IgD-negative memory B cell (primary cell): ENCODE data around the gene FAM83F. TPM values are rescaled to one million over a fixed set of nuclear protein-coding genes. Genes with fewer than 3 reads are reported as not detected.
"Not testable (repeated sequence)": the region's sequence is repeated elsewhere in the genome, so short reads cannot be mapped to it uniquely, and the experiment has no call there.

Experiments used
- H3K27ac Mint-ChIP-seq, 3 donors: one replicate each; pipeline ENCODE4 v1.8.0; 2020 to 2022; ENCODE audit warnings: mild to moderate bottlenecking in 3 of 3, mixed read lengths in 3 of 3, moderate library complexity in 1 of 3
- H3K27me3 Mint-ChIP-seq: one replicate; pipeline ENCODE4 v1.8.0; 2021; ENCODE audit warnings: mixed read lengths
- H3K36me3 Mint-ChIP-seq: one replicate; pipeline ENCODE4 v1.8.0; 2020; ENCODE audit warnings: mild to moderate bottlenecking, mixed read lengths
- H3K4me1 Mint-ChIP-seq, 3 donors: one replicate each; pipeline ENCODE4 v1.8.0; 2020 to 2022; ENCODE audit warnings: mixed read lengths in 3 of 3, mild to moderate bottlenecking in 1 of 3
- H3K4me3 Mint-ChIP-seq, 4 donors: one replicate each; pipeline ENCODE4 v1.8.0; 2020 to 2022; ENCODE audit warnings: mild to moderate bottlenecking in 4 of 4, mixed read lengths in 4 of 4, moderate library complexity in 3 of 4
- H3K9me3 Mint-ChIP-seq, 3 donors: one replicate each; pipeline ENCODE4 v1.8.0; 2020 to 2021; ENCODE audit warnings: mixed read lengths in 3 of 3, mild to moderate bottlenecking in 1 of 3
- polyA plus RNA-seq: library from polyadenylated mRNA; unstranded; fragments of 300-500 nt; fragmentation: Illumina TruSeq; gene quantifications from one replicate; pipeline ENCODE4 v1.2.3, GENCODE V29; 2021

FAM83F gene
- polyA plus RNA-seq, 1 donor from 2014 or later, result not detected

- Mint-ChIP-seq H3K4me1 (peaks cover 0 to 1% (median 0%) of the 10 kb centered on the region in 3 donors), H3K27me3 (peaks cover 32% of the 10 kb centered on the region), H3K36me3 (no peaks in the 10 kb centered on the region), H3K27ac (no peak overlapping the region), H3K4me3 (no peak overlapping the region), H3K9me3 (peaks cover 0 to 2% (median 0%) of the 10 kb centered on the region in 3 donors)
These were observed 15.4 kb downstream of the FAM83F start for GRCh38 chr22:40009951-40010671.

- Mint-ChIP-seq H3K27ac (no peak overlapping the region), H3K9me3 (peaks cover 0 to 2% (median 0%) of the 10 kb centered on the region in 3 donors), H3K4me3 (no peak overlapping the region), H3K27me3 (peaks cover 34% of the 10 kb centered on the region), H3K36me3 (no peaks in the 10 kb centered on the region), H3K4me1 (peaks cover 0 to 1% (median 0%) of the 10 kb centered on the region in 3 donors)
These were observed 16.0 kb downstream of the FAM83F start for GRCh38 chr22:40010746-40011145.

GRCh38 chr22:40014667-40015248, 20.0 kb downstream of the FAM83F start:
- H3K36me3 Mint-ChIP-seq, result no peaks in the 10 kb centered on the region
- peaks cover 0 to 2% (median 0%) of the 10 kb centered on the region in 3 donors for H3K9me3 Mint-ChIP-seq
- peaks cover 16% of the 10 kb centered on the region for H3K27me3 Mint-ChIP-seq
- no peak overlapping the region for H3K4me3 Mint-ChIP-seq
- no peaks in the 10 kb centered on the region for H3K4me1 Mint-ChIP-seq
- peak overlapping the region in 1 of 3 donors; percentile 12 for H3K27ac Mint-ChIP-seq

- peaks cover 0 to 2% (median 0%) of the 10 kb centered on the region in 3 donors for H3K9me3 Mint-ChIP-seq
- no peaks in the 10 kb centered on the region for H3K4me1 Mint-ChIP-seq
- no peaks in the 10 kb centered on the region for H3K36me3 Mint-ChIP-seq
- H3K27ac Mint-ChIP-seq, result no peak overlapping the region
- H3K4me3 Mint-ChIP-seq, result no peak overlapping the region
- peaks cover 9% of the 10 kb centered on the region for H3K27me3 Mint-ChIP-seq
These were observed 20.7 kb downstream of the FAM83F start for GRCh38 chr22:40015358-40015976.

GRCh38 chr22:40018051-40018450, 23.3 kb downstream of the FAM83F start:
- H3K27ac Mint-ChIP-seq, result no peak overlapping the region
- H3K9me3 Mint-ChIP-seq, result peaks cover 0 to 2% (median 0%) of the 10 kb centered on the region in 3 donors
- H3K36me3 Mint-ChIP-seq, result no peaks in the 10 kb centered on the region
- H3K27me3 Mint-ChIP-seq, result peaks cover 3% of the 10 kb centered on the region
- H3K4me3 Mint-ChIP-seq, result no peak overlapping the region
- H3K4me1 Mint-ChIP-seq, result no peaks in the 10 kb centered on the region

GRCh38 chr22:40019100-40019499, 24.3 kb downstream of the FAM83F start:
- Mint-ChIP-seq H3K27me3 (peaks cover 8% of the 10 kb centered on the region), H3K27ac (no peak overlapping the region), H3K4me3 (no peak overlapping the region)

GRCh38 chr22:40020956-40021355, 26.2 kb downstream of the FAM83F start:
- Mint-ChIP-seq H3K4me3 (no peak overlapping the region), H3K9me3 (no peaks in the 10 kb centered on the region), H3K27ac (no peak overlapping the region), H3K27me3 (peaks cover 6% of the 10 kb centered on the region), H3K36me3 (no peaks in the 10 kb centered on the region), H3K4me1 (peaks cover 2 to 5% (median 3%) of the 10 kb centered on the region in 3 donors)

More at GRCh38 chr22:40019100-40019499, 24.3 kb downstream of the FAM83F start:
- Mint-ChIP-seq H3K9me3 (peaks cover 0 to 2% (median 0%) of the 10 kb centered on the region in 3 donors), H3K36me3 (no peaks in the 10 kb centered on the region), H3K4me1 (no peaks in the 10 kb centered on the region)

- peaks cover 2 to 5% (median 3%) of the 10 kb centered on the region in 3 donors for H3K4me1 Mint-ChIP-seq
These were observed 26.7 kb downstream of the FAM83F start for GRCh38 chr22:40021401-40022000.

GRCh38 chr22:40022536-40023240, 27.9 kb downstream of the FAM83F start:
- Mint-ChIP-seq H3K27me3 (peaks cover 6% of the 10 kb centered on the region), H3K4me1 (peaks cover 2 to 5% (median 3%) of the 10 kb centered on the region in 3 donors), H3K36me3 (no peaks in the 10 kb centered on the region), H3K27ac (peak overlapping the region in 1 of 3 donors; percentile 59), H3K4me3 (no peak overlapping the region), H3K9me3 (no peaks in the 10 kb centered on the region)

More at GRCh38 chr22:40021401-40022000, 26.7 kb downstream of the FAM83F start:
- Mint-ChIP-seq H3K27me3 (peaks cover 6% of the 10 kb centered on the region), H3K9me3 (no peaks in the 10 kb centered on the region), H3K36me3 (no peaks in the 10 kb centered on the region), H3K27ac (no peak overlapping the region), H3K4me3 (no peak overlapping the region)

GRCh38 chr22:40023341-40023841, 28.6 kb downstream of the FAM83F start:
- no peak overlapping the region for H3K27ac Mint-ChIP-seq
- H3K9me3 Mint-ChIP-seq, result no peaks in the 10 kb centered on the region
- H3K4me1 Mint-ChIP-seq, result peaks cover 2 to 5% (median 3%) of the 10 kb centered on the region in 3 donors
- peaks cover 6% of the 10 kb centered on the region for H3K27me3 Mint-ChIP-seq
- no peaks in the 10 kb centered on the region for H3K36me3 Mint-ChIP-seq
- no peak overlapping the region for H3K4me3 Mint-ChIP-seq

- peaks cover 6% of the 10 kb centered on the region for H3K27me3 Mint-ChIP-seq
- H3K4me1 Mint-ChIP-seq, result peaks cover 2 to 5% (median 3%) of the 10 kb centered on the region in 3 donors
- no peaks in the 10 kb centered on the region for H3K9me3 Mint-ChIP-seq
- H3K27ac Mint-ChIP-seq, result no peak overlapping the region
- H3K36me3 Mint-ChIP-seq, result no peaks in the 10 kb centered on the region
- peak overlapping the region in 1 of 4 donors; percentile 41 for H3K4me3 Mint-ChIP-seq
These were observed 29.7 kb downstream of the FAM83F start for GRCh38 chr22:40024201-40025061.

- H3K9me3 Mint-ChIP-seq, H3K27ac Mint-ChIP-seq, H3K4me3 Mint-ChIP-seq, H3K4me1 Mint-ChIP-seq, H3K36me3 Mint-ChIP-seq, H3K27me3 Mint-ChIP-seq: not testable (repeated sequence)
These were observed 30.3 kb downstream of the FAM83F start for GRCh38 chr22:40025062-40025379.

- no peak overlapping the region for H3K4me3 Mint-ChIP-seq
- no peaks in the 10 kb centered on the region for H3K9me3 Mint-ChIP-seq
- H3K36me3 Mint-ChIP-seq, result no peaks in the 10 kb centered on the region
- no peak overlapping the region for H3K27ac Mint-ChIP-seq
- H3K4me1 Mint-ChIP-seq, result peaks cover 2 to 5% (median 3%) of the 10 kb centered on the region in 3 donors
- peaks cover 6% of the 10 kb centered on the region for H3K27me3 Mint-ChIP-seq
These were observed 31.1 kb downstream of the FAM83F start for GRCh38 chr22:40025856-40026255.

- Mint-ChIP-seq H3K27me3 (peaks cover 6% of the 10 kb centered on the region), H3K36me3 (no peaks in the 10 kb centered on the region), H3K4me3 (no peak overlapping the region), H3K9me3 (no peaks in the 10 kb centered on the region), H3K27ac (no peak overlapping the region), H3K4me1 (peaks cover 2 to 5% (median 3%) of the 10 kb centered on the region in 3 donors)
These were observed 31.9 kb downstream of the FAM83F start for GRCh38 chr22:40026641-40027040.
